Keratinocyte (primary cell): ENCODE measurements around the gene TNNT3. TPM values are rescaled to one million over a fixed set of nuclear protein-coding genes. Genes with fewer than 3 reads are reported as not detected.

Experiments used
- DNase-seq: peaks from one replicate; pipeline ENCODE4 v3.0.0-alpha.2; 2011; ENCODE audit warnings: low read depth, missing footprints, low spot score
- FAIRE-seq: peaks from 2 replicates; lab custom pipeline; 2011; peaks lifted over from hg19 to GRCh38; lab: Jason Lieb, UNC
- H2AFZ ChIP-seq: 2 replicates; pipeline ENCODE4 v1.6.0; 2012; ENCODE audit warnings: low read length, control low read depth, inconsistent platforms; ENCODE audit not compliant: control insufficient read depth
- H3K27ac ChIP-seq: 2 replicates; pipeline ENCODE4 v1.5.1; 2011; ENCODE audit warnings: low read length; ENCODE audit not compliant: control insufficient read depth, insufficient read depth
- H3K27me3 ChIP-seq: 3 replicates; pipeline ENCODE4 v1.6.0; 2011; ENCODE audit warnings: low read length; ENCODE audit not compliant: control insufficient read depth, insufficient read depth; ENCODE audit errors: extremely low read depth
- H3K36me3 ChIP-seq, 2 experiments: 2 replicates in 1 of 2; 3 replicates in 1 of 2; pipeline ENCODE4 v1.5.1; 2011; ENCODE audit warnings: low read length in 2 of 2, mild to moderate bottlenecking in 1 of 2; ENCODE audit not compliant: control insufficient read depth in 2 of 2, insufficient read depth in 2 of 2; ENCODE audit errors: extremely low read depth in 1 of 2
- H3K4me1 ChIP-seq: 3 replicates; pipeline ENCODE4 v1.5.1; 2011; ENCODE audit warnings: low read length; ENCODE audit not compliant: control insufficient read depth, insufficient read depth; ENCODE audit errors: extremely low read depth
- H3K4me2 ChIP-seq: 3 replicates; pipeline ENCODE4 v1.6.0; 2011; ENCODE audit warnings: low read depth, low read length; ENCODE audit not compliant: control insufficient read depth, insufficient read depth; ENCODE audit errors: extremely low read depth
- H3K4me3 ChIP-seq, 3 experiments: fragments of 200-600 bp in 1 of 3; sonication (generic) in 1 of 3; 2 replicates in 2 of 3; 3 replicates in 1 of 3; pipeline ENCODE4 v1.5.1; 2011 to 2016; ENCODE audit warnings: low read length in 3 of 3, mild to moderate bottlenecking in 3 of 3, control low read depth in 2 of 3, inconsistent platforms in 1 of 3, low read depth in 1 of 3, mixed read lengths in 1 of 3, mixed run types in 1 of 3, moderate library complexity in 1 of 3; ENCODE audit not compliant: control insufficient read depth in 2 of 3, insufficient read depth in 2 of 3; ENCODE audit errors: extremely low read depth in 1 of 3
- H3K79me2 ChIP-seq: 2 replicates; pipeline ENCODE4 v1.6.0; 2012; ENCODE audit warnings: low read length; ENCODE audit not compliant: control insufficient read depth, insufficient read depth
- H3K9ac ChIP-seq: 3 replicates; pipeline ENCODE4 v1.6.0; 2011; ENCODE audit warnings: low read length; ENCODE audit not compliant: control insufficient read depth, insufficient read depth; ENCODE audit errors: extremely low read depth
- H3K9me1 ChIP-seq: 3 replicates; pipeline ENCODE4 v1.6.0; 2011; ENCODE audit warnings: low read length; ENCODE audit not compliant: control insufficient read depth, insufficient read depth; ENCODE audit errors: extremely low read depth
- H3K9me3 ChIP-seq: 2 replicates; pipeline ENCODE4 v1.5.1; 2012; ENCODE audit warnings: low read depth, low read length; ENCODE audit not compliant: control insufficient read depth
- H4K20me1 ChIP-seq: 3 replicates; pipeline ENCODE4 v1.6.0; 2011; ENCODE audit warnings: low read length; ENCODE audit not compliant: control insufficient read depth, insufficient read depth; ENCODE audit errors: extremely low read depth
- EZH2 ChIP-seq: IDR thresholded peaks from one replicate; pipeline ENCODE4 v1.6.1; 2012; ENCODE audit warnings: inconsistent platforms, mild to moderate bottlenecking, low read length, moderate library complexity
- dilution Hi-C: fragments of 300-500 bp; cut with MboI; formaldehyde crosslinking; loops from one replicate; pipeline ENCODE4 v1.7.0; 2020; ENCODE audit warnings: low sequenced_read_pairs; ENCODE audit not compliant: extremely low pct_ligation_motif_present
- polyA plus RNA-seq, 5 experiments: library from polyadenylated mRNA; depleted of rRNA in 3 of 5; stranded (reverse) in 3 of 5; stranded (forward) in 1 of 5; unstranded in 1 of 5; fragments of >200 nt; gene quantifications; 1 replicate in 1 of 5; 2 replicates in 3 of 5; 3 replicates in 1 of 5; pipeline versions ENCODE4 v1.2.1 to v1.2.3, GENCODE V29; 2011 to 2012; ENCODE audit warnings: missing spikeins in 2 of 5, low read depth in 1 of 5, low replicate concordance in 1 of 5
- TF ChIP-seq, protein P1 (sequence below), 3 experiments: IDR thresholded peaks in 1 of 3; conservative IDR thresholded peaks in 1 of 3; optimal IDR thresholded peaks in 1 of 3; 2 replicates in 2 of 3; 3 replicates in 1 of 3; pipeline versions ENCODE3 to v1.5.1; 2011; ENCODE audit warnings: low read length in 3 of 3, mild to moderate bottlenecking in 3 of 3, moderate library complexity in 2 of 3, control low read depth in 1 of 3, inconsistent platforms in 1 of 3; ENCODE audit not compliant: insufficient read depth in 2 of 3; ENCODE audit errors: extremely low read depth in 1 of 3

Gene TNNT3
- polyA plus RNA-seq, 1 donor (not counting 4 experiments of a cell fraction or from before 2014, with no cell fraction given) = 0.09 TPM

DNA sequence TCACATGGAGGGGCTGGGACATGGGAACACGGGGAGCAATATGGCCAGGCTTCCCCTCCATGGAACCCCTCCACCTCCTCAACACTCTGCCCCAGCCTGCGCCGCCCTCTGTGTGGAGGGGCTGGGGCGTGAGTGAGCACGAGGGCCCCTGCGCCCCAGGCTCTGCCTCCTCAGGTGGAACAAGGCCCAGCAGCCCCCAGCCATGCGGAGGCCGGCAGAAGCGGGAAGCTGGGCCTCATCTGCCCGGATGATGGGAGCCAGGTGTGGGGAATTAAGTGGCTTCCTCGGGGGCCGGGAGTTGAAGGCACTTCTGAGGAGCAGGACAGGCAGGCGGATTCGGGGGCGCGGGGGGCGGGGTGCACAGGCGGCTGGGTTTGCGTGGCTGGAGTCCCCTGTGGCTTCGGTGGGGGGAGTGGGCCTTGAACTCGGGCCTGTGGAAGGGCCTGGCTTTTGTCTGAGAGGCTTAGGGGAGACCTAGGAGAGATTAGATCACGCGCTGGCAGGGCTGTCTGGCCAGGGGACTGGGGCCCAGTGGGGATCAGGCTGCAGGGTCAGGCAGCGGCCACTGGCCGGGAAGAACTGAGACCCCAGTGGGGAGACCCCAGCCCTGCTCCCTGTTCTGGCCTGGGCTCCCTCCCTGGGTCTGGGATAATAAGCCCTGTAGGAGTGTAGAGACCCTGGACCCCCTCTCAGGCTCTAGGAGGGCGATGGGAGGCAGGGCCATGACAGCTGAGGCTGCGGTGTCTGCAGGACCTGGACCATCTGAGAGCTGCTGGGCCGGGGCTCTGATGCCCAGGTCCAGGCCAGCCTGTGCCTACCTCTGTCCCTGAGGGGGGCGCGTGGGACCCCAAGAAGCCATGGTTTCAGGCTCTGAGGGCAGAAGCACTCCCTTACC is 41.1 kb upstream of the TNNT3 start:
- H3K4me3 ChIP-seq = no peak overlapping the region
- no peaks in the 10 kb centered on the region for H3K36me3 ChIP-seq
- no peak for TF ChIP-seq EZH2
- TF ChIP-seq, protein P1, sequence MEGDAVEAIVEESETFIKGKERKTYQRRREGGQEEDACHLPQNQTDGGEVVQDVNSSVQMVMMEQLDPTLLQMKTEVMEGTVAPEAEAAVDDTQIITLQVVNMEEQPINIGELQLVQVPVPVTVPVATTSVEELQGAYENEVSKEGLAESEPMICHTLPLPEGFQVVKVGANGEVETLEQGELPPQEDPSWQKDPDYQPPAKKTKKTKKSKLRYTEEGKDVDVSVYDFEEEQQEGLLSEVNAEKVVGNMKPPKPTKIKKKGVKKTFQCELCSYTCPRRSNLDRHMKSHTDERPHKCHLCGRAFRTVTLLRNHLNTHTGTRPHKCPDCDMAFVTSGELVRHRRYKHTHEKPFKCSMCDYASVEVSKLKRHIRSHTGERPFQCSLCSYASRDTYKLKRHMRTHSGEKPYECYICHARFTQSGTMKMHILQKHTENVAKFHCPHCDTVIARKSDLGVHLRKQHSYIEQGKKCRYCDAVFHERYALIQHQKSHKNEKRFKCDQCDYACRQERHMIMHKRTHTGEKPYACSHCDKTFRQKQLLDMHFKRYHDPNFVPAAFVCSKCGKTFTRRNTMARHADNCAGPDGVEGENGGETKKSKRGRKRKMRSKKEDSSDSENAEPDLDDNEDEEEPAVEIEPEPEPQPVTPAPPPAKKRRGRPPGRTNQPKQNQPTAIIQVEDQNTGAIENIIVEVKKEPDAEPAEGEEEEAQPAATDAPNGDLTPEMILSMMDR (optimal IDR thresholded peaks at IDR 0.05 in 1 of 3, IDR thresholded peaks at IDR 0.05 in 1 of 3, conservative IDR thresholded peaks at IDR 0.05 in 1 of 3; ENCODE audit: extremely low read depth in 1 of 3, insufficient read depth in 2 of 3, low read length in 3 of 3) = no peak
- H3K79me2 ChIP-seq = no peaks in the 10 kb centered on the region
- no peak overlapping the region for H2AFZ ChIP-seq
- DNase-seq = no peak
- H3K4me2 ChIP-seq = no peak overlapping the region
- H3K9me3 ChIP-seq = no peaks in the 10 kb centered on the region
- peaks cover 21% of the 10 kb centered on the region for H3K4me1 ChIP-seq
- peaks cover 6% of the 10 kb centered on the region for H3K27me3 ChIP-seq
- no peaks in the 10 kb centered on the region for H3K9me1 ChIP-seq
- no peak overlapping the region for H3K27ac ChIP-seq
- no peaks in the 10 kb centered on the region for H4K20me1 ChIP-seq
- no peak overlapping the region for H3K9ac ChIP-seq
- FAIRE-seq = no peak
- dilution Hi-C loops = no loop called here

DNA sequence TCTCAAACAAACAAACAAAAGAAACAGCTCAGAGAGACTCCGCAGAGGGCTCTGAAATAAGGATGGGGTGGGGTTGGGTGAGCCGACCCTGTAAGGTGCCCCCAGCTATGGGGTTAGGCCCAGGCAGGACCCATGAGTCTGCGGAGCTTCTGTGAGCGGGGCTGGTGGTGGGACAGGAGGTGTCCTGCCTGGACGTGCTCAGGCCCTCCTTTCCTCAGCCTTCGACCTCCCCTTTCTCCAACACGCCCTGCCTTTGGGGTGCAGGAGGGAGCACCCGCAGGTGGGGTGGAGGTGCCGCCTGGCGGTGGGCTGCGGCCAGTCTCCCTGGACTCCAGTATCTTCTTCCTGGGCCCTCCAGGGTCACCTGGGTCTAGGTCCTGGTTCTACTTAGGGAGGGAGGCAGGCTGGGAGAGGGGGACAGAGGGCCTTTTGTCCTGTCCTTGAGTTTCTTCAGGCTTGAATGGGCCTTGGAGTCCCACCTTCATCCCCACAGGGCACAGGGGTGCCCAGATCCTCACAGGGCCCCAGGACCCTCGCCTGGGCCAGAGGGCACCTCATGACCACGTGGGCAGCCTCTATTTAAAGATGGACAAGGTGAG is 40.1 kb upstream of the TNNT3 start:
- FAIRE-seq (no peak), DNase-seq (no peak)
- Histone ChIP-seq H3K27me3 (peaks cover 6% of the 10 kb centered on the region), H4K20me1 (no peaks in the 10 kb centered on the region), H2AFZ (no peak overlapping the region), H3K4me2 (no peak overlapping the region), H3K36me3 (no peaks in the 10 kb centered on the region), H3K79me2 (no peaks in the 10 kb centered on the region), H3K9me3 (no peaks in the 10 kb centered on the region), H3K27ac (no peak overlapping the region), H3K9me1 (no peaks in the 10 kb centered on the region), H3K9ac (no peak overlapping the region), H3K4me1 (peaks cover 19% of the 10 kb centered on the region), H3K4me3 (no peak overlapping the region)
- dilution Hi-C loops = no loop called here
- TF ChIP-seq EZH2 = no peak
- TF ChIP-seq, protein P1 (optimal IDR thresholded peaks at IDR 0.05 in 1 of 3, IDR thresholded peaks at IDR 0.05 in 1 of 3, conservative IDR thresholded peaks at IDR 0.05 in 1 of 3; ENCODE audit: extremely low read depth in 1 of 3, insufficient read depth in 2 of 3, low read length in 3 of 3) = peak in 2 of 3 experiments; percentile 43 to 64
